Activated naive CD8-positive, alpha-beta T cell treated with anti-CD3 and anti-CD28 coated beads, Interleukin-2, amount 50 U/mL, for 24 hours (primary cell): ENCODE results near the gene RWDD4.

Experiments
- ATAC-seq: fragments of 150-1000 bp; cut with Tn5 transposase; one replicate; pipeline ENCODE4 v1.10.0; 2021
- DNase-seq: peaks from one replicate; pipeline ENCODE4 v3.0.0; 2021
- H3K27ac Mint-ChIP-seq: one replicate; pipeline ENCODE4 v1.8.0; 2021; ENCODE audit warnings: mild to moderate bottlenecking, mixed read lengths
- H3K27me3 Mint-ChIP-seq: one replicate; pipeline ENCODE4 v1.8.0; 2021; ENCODE audit warnings: mixed read lengths
- H3K36me3 Mint-ChIP-seq: one replicate; pipeline ENCODE4 v1.8.0; 2021; ENCODE audit warnings: low read depth, mixed read lengths
- H3K4me1 Mint-ChIP-seq: one replicate; pipeline ENCODE4 v1.8.0; 2021; ENCODE audit warnings: mixed read lengths
- H3K4me3 Mint-ChIP-seq: one replicate; pipeline ENCODE4 v1.8.0; 2021; ENCODE audit warnings: mild to moderate bottlenecking, moderate library complexity, mixed read lengths
- H3K9me3 Mint-ChIP-seq: one replicate; pipeline ENCODE4 v1.8.0; 2021; ENCODE audit warnings: mixed read lengths

The RWDD4 gene

DNA sequence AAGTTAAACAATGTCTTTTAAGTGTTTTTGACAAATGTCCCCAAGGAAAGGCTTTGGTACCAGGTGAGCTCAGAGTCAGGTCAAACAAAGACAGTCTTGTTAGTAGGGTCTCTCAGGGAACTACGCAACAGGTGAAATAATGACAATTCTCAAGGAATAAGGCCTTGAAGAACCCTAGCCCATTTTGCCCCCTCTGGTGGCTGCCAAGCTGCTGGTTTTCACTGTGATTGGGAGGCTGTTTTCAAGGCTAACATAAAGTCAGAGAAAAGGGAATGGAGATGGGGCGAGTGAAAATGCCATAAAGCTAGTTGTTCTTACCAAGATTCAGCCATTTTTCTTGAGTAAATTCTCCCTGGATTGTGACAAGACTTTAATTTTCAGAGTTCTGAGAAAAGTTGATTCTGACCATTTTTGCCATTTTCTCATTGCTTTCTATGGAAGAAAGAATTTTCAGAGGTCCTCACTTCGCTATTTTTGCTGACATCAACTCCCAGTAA is 58.7 kb downstream of the RWDD4 start:
- no peaks in the 10 kb centered on the region for H3K36me3 Mint-ChIP-seq
- no peaks in the 10 kb centered on the region for H3K9me3 Mint-ChIP-seq
- no peak overlapping the region for H3K27ac Mint-ChIP-seq
- no peak overlapping the region for H3K4me3 Mint-ChIP-seq
- no peaks in the 10 kb centered on the region for H3K4me1 Mint-ChIP-seq
- DNase-seq (no peak), ATAC-seq (no peak)
- H3K27me3 Mint-ChIP-seq, result no peaks in the 10 kb centered on the region

DNA sequence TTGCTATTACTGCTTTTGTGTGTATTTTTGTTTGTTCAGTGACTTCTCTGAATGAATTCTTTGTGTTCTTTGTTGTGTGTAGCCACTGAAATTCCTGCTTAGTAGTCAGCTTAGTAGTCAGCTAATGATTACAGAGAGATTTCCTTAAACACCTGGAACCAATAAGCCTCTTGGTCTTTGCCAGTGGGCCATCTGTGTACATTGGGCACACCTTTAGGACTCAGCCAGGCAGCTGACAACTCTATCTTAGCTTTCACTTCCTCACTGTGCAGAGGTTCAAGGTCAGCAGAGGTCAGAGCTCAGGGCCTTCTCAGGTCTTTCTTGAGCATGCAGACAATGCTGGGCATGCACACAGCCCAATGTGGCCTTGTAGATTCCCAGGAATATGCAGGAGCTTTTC is 59.3 kb downstream of the RWDD4 start:
- Mint-ChIP-seq H3K36me3 (no peaks in the 10 kb centered on the region), H3K4me1 (no peaks in the 10 kb centered on the region), H3K4me3 (no peak overlapping the region), H3K27me3 (no peaks in the 10 kb centered on the region), H3K9me3 (no peaks in the 10 kb centered on the region), H3K27ac (no peak overlapping the region)
- ATAC-seq (no peak), DNase-seq (no peak)

DNA sequence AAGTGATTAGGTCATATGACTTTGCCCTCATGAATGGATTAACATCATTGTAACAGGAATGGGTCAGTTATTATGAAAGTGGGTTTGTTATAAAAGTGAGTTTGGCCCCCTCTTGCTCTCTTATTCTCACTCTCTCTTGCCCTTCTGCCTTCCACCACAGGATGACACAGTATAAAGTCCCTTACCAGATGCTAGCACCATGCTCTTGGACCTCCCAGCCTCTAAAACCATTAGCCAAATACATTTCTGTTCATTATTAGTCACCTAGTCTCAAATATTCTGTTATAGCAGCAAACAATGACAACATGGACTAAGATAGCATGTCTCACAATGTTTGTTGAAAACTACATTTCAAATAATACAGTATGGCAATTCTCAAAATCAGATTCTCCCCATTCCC is 59.7 kb downstream of the RWDD4 start:
- Mint-ChIP-seq H3K9me3 (no peaks in the 10 kb centered on the region), H3K36me3 (no peaks in the 10 kb centered on the region), H3K4me1 (no peaks in the 10 kb centered on the region), H3K27ac (no peak overlapping the region), H3K4me3 (no peak overlapping the region), H3K27me3 (no peaks in the 10 kb centered on the region)
- DNase-seq (no peak), ATAC-seq (no peak)

DNA sequence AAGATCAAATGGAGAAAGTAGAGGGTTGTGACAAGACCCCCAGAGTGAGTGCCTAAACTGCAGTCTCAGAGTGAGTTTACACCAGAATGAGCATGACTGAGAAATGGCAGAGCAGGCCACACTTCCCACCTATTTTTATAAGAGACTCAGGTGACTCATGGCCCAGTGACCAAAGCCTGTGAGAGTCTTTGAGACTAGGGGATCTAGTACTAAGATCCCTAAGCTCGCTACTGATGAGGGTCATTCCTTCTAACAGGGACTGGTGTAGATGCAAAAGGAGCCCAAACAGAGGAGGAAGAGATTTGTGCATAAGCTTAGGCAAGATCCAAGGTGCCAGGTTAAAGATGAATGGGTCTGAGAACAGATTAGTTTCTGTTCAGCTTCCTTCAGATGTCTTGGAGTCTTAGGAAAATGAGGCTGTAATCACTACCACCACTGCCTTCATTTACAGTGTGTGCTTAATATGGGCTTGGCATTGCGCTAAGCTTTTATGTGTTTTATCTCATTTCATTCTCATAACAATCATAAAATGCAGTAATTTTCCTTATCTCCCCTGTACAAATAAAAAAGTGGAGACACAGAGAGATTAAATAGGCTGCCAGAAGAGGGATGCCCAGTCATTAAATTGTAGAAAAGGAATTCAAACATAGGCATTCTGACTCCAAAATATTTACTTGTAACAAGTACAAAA is 62.8 kb downstream of the RWDD4 start:
- H3K36me3 Mint-ChIP-seq, result no peaks in the 10 kb centered on the region
- H3K4me3 Mint-ChIP-seq, result no peak overlapping the region
- H3K27ac Mint-ChIP-seq, result no peak overlapping the region
- H3K4me1 Mint-ChIP-seq, result no peaks in the 10 kb centered on the region
- no peaks in the 10 kb centered on the region for H3K9me3 Mint-ChIP-seq
- H3K27me3 Mint-ChIP-seq, result no peaks in the 10 kb centered on the region
- no peak for DNase-seq
- ATAC-seq, result peak; percentile 33

DNA sequence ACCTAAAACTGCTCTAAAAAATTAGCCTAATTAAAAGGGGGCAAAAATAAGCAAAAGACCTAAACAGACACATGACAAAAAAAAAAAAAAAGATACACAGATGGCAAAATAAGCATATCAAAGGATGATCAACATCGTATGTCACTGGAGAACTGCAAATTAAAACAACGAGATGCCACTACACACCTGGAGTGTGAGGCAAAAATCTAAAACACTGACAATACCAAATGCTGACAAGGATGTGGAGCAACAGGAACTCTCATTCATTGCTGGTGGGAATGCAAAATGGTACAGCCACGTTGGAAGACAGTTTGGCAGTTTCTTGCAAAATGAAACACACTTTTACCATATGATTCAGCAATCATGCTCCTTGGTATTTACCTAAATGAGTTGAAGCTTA is 64.2 kb downstream of the RWDD4 start:
- H3K27ac Mint-ChIP-seq, result no peak overlapping the region
- no peaks in the 10 kb centered on the region for H3K36me3 Mint-ChIP-seq
- no peaks in the 10 kb centered on the region for H3K27me3 Mint-ChIP-seq
- DNase-seq (no peak), ATAC-seq (no peak)
- no peak overlapping the region for H3K4me3 Mint-ChIP-seq
- H3K4me1 Mint-ChIP-seq, result no peaks in the 10 kb centered on the region
- no peaks in the 10 kb centered on the region for H3K9me3 Mint-ChIP-seq

DNA sequence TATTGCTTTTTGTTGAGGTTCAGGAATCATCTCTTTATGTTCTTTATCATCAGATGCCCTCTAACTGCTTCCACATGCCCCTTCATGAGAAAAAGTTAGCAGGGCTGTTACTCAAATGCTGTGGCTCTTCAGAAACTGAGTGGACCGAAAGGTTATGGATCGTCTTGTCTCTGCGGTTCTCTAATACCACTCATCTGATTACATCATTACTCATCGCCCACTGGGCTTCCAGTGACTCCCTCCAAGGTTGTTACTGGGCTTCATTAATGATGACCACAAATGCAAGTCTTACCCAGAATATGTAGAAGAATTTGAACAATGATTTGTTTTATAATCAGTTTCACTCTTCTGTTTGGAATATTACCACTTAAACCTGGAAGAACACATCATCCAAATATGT is 67.7 kb downstream of the RWDD4 start:
- no peak overlapping the region for H3K27ac Mint-ChIP-seq
- no peaks in the 10 kb centered on the region for H3K27me3 Mint-ChIP-seq
- H3K4me1 Mint-ChIP-seq, result no peaks in the 10 kb centered on the region
- ATAC-seq (no peak), DNase-seq (no peak)
- H3K36me3 Mint-ChIP-seq, result no peaks in the 10 kb centered on the region
- H3K9me3 Mint-ChIP-seq, result no peaks in the 10 kb centered on the region
- H3K4me3 Mint-ChIP-seq, result no peak overlapping the region
